Astrocyte (in vitro differentiated cells and primary cell): Measurements from ENCODE around the gene ACVR1.

Source experiments
- EZH2 ChIP-seq: IDR thresholded peaks from 2 replicates; pipeline ENCODE4 v1.6.1; 2012; ENCODE audit warnings: mild to moderate bottlenecking, low read length, inconsistent platforms; ENCODE audit not compliant: insufficient read depth
- TF ChIP-seq, protein P1 (sequence below): IDR thresholded peaks from 2 replicates; pipeline ENCODE4 v1.5.1; 2011; ENCODE audit warnings: low read depth, mild to moderate bottlenecking, inconsistent platforms, low read length, moderate library complexity; ENCODE audit not compliant: insufficient read depth

DNA sequence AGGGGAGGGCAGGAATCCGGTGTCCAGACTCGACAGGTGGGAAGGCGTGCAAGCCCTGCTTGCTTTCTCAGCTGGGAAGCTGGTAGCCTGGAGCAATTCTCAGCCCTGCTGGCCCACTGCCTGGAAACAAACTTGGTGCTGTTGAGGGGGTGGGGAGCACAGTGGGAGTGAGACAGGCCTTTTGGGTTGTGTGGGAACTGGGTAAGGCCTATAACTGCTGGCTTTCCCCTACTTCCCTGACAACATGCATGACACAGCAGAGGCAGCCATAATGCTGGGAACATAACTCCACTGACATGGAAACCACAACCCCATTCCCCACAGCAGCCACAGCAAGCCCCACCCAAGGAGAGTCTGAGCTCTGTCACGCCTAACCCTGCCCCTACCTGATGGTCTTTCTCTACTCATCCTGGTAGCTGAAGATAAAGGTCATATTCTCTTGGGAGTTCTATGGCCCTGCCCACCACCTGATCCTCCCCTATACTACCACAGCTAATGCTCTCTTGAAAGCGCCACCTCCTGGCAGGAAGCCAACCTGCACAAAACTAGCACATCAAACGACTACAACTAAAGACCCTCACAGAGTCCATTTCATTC, 124.6 kb downstream of the ACVR1 start:
- TF ChIP-seq, protein P1, sequence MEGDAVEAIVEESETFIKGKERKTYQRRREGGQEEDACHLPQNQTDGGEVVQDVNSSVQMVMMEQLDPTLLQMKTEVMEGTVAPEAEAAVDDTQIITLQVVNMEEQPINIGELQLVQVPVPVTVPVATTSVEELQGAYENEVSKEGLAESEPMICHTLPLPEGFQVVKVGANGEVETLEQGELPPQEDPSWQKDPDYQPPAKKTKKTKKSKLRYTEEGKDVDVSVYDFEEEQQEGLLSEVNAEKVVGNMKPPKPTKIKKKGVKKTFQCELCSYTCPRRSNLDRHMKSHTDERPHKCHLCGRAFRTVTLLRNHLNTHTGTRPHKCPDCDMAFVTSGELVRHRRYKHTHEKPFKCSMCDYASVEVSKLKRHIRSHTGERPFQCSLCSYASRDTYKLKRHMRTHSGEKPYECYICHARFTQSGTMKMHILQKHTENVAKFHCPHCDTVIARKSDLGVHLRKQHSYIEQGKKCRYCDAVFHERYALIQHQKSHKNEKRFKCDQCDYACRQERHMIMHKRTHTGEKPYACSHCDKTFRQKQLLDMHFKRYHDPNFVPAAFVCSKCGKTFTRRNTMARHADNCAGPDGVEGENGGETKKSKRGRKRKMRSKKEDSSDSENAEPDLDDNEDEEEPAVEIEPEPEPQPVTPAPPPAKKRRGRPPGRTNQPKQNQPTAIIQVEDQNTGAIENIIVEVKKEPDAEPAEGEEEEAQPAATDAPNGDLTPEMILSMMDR = no peak
- TF ChIP-seq EZH2 = no peak
